NCI-H128 (cell line): Measurements from ENCODE around the gene BCL6B.

Experiments used
- DNase-seq: peaks from one replicate; lab custom pipeline; 2025; ENCODE audit not compliant: unreplicated experiment; lab: John Stamatoyannopoulos, UW

The BCL6B gene

GRCh38 chr17:7007143-7007542 lies 15.7 kb upstream of the BCL6B start:
- DNase-seq: no peak

GRCh38 chr17:7010523-7010922 lies 12.3 kb upstream of the BCL6B start:
- DNase-seq: no peak

- DNase-seq: no peak
Measured at GRCh38 chr17:7011415-7011814, 11.4 kb upstream of the BCL6B start.

GRCh38 chr17:7011942-7012254 lies 11.0 kb upstream of the BCL6B start:
- no peak for DNase-seq

- peak; percentile 80 for DNase-seq
Measured at GRCh38 chr17:7014261-7014994, 8.4 kb upstream of the BCL6B start.

- no peak for DNase-seq
Measured at GRCh38 chr17:7014995-7015958, 7.6 kb upstream of the BCL6B start.

- no peak for DNase-seq
Measured at GRCh38 chr17:7016418-7016817, 6.4 kb upstream of the BCL6B start.

- DNase-seq: no peak
Measured at GRCh38 chr17:7016886-7017826, 5.7 kb upstream of the BCL6B start.

GRCh38 chr17:7017827-7018200 lies 5.0 kb upstream of the BCL6B start:
- no peak for DNase-seq

GRCh38 chr17:7018331-7018964 lies 4.4 kb upstream of the BCL6B start:
- DNase-seq: no peak

- DNase-seq: no peak
Measured at GRCh38 chr17:7019367-7019766, 3.5 kb upstream of the BCL6B start.

GRCh38 chr17:7019839-7020519 lies 2.9 kb upstream of the BCL6B start:
- DNase-seq: no peak

GRCh38 chr17:7020894-7021664 lies 1.8 kb upstream of the BCL6B start:
- DNase-seq: no peak

GRCh38 chr17:7021993-7022778 lies 664 bp upstream of the BCL6B start:
- DNase-seq: peak; percentile 18

GRCh38 chr17:7023576-7024401 lies 939 bp downstream of the BCL6B start:
- no peak for DNase-seq

- DNase-seq: no peak
Measured at GRCh38 chr17:7024402-7024785, 1.5 kb downstream of the BCL6B start.

GRCh38 chr17:7025245-7025644 lies 2.4 kb downstream of the BCL6B start:
- DNase-seq: no peak
